ENCODE measurements around the gene MMP11.

GRCh38 chr22:23787600-23787896, 14.9 kb downstream of the MMP11 start:
- peak in 1 of 4 experiments; percentile 2 for TF ChIP-seq CTCF (IDR thresholded peaks at IDR 0.05)
- TF ChIP-seq POLR2A (IDR thresholded peaks at IDR 0.05): no peak
